Erythroblast (primary cell): ENCODE measurements around the gene CACNA2D2.

Source experiments
- DNase-seq, 2 experiments: peaks; one replicate each; lab custom pipeline; 2025; lab: John Stamatoyannopoulos, UW
- GATA1 ChIP-seq: IDR thresholded peaks from 2 replicates; pipeline ENCODE4 v1.6.1; 2011; ENCODE audit warnings: low read depth, mild to moderate bottlenecking, control low read depth, low read length, moderate library complexity
- POLR2A ChIP-seq: IDR thresholded peaks from 2 replicates; pipeline ENCODE4 v1.6.1; 2011; ENCODE audit warnings: mild to moderate bottlenecking, low read length

CACNA2D2 gene

GRCh38 chr3:50340448-50341329 is 162.7 kb downstream of the CACNA2D2 start, which contains the start of gene RASSF1:
TSS of gene RASSF1 (minus strand) at chr3:50340836. CDS start at chr3:50340805, 31 bp downstream.
- DNase-seq: peak; percentile 83 to 84
- TF ChIP-seq GATA1: no peak
- TF ChIP-seq POLR2A: peak; percentile 95

GRCh38 chr3:50340147-50340447 is 163.3 kb downstream of the CACNA2D2 start:
- DNase-seq: peak; percentile 71 to 80
- TF ChIP-seq GATA1 (no peak), POLR2A (no peak)

- TF ChIP-seq POLR2A (no peak), GATA1 (no peak)
- DNase-seq: no peak
Observed at GRCh38 chr3:50339485-50340146, 163.8 kb downstream of the CACNA2D2 start.

- peak; percentile 43 to 61 for DNase-seq
- TF ChIP-seq POLR2A (no peak), GATA1 (no peak)
Observed at GRCh38 chr3:50338965-50339364, 164.5 kb downstream of the CACNA2D2 start.

- DNase-seq: peak; percentile 99
- TF ChIP-seq POLR2A (peak; percentile 97), GATA1 (no peak)
Observed at GRCh38 chr3:50337175-50337861, 166.1 kb downstream of the CACNA2D2 start.

- DNase-seq: no peak
- TF ChIP-seq GATA1: no peak
- TF ChIP-seq POLR2A: no peak
Observed at GRCh38 chr3:50336452-50337174, 166.8 kb downstream of the CACNA2D2 start.

- no peak for TF ChIP-seq POLR2A
- TF ChIP-seq GATA1: no peak
- no peak for DNase-seq
Observed at GRCh38 chr3:50334339-50335075, 168.9 kb downstream of the CACNA2D2 start.

GRCh38 chr3:50333744-50334328 is 169.6 kb downstream of the CACNA2D2 start:
- no peak for DNase-seq
- TF ChIP-seq GATA1: no peak
- no peak for TF ChIP-seq POLR2A

GRCh38 chr3:50331364-50331907 is 172.0 kb downstream of the CACNA2D2 start:
- TF ChIP-seq GATA1 (no peak), POLR2A (no peak)
- DNase-seq: no peak

GRCh38 chr3:50330330-50330729 is 173.1 kb downstream of the CACNA2D2 start:
- no peak for DNase-seq
- TF ChIP-seq POLR2A: peak; percentile 13
- no peak for TF ChIP-seq GATA1

- TF ChIP-seq POLR2A: peak; percentile 86
- no peak for TF ChIP-seq GATA1
- peak; percentile 97 to 99 for DNase-seq
Observed at GRCh38 chr3:50327943-50328691, 175.3 kb downstream of the CACNA2D2 start, which contains the start of gene TUSC2. TSS of gene TUSC2 (minus strand) at chr3:50328223. CDS start at chr3:50328099, 124 bp downstream.

- DNase-seq: no peak
- TF ChIP-seq POLR2A (no peak), GATA1 (no peak)
Observed at GRCh38 chr3:50327129-50327528, 176.3 kb downstream of the CACNA2D2 start.

- no peak for DNase-seq
- no peak for TF ChIP-seq POLR2A
- TF ChIP-seq GATA1: no peak
Observed at GRCh38 chr3:50326182-50326541, 177.3 kb downstream of the CACNA2D2 start.
